Spleen (tissue), 11 donors: ENCODE results near the gene PYGO1. TPM values are rescaled to one million over a fixed set of nuclear protein-coding genes. Genes with fewer than 3 reads are reported as not detected.

Source experiments
- DNase-seq: peaks from one replicate; pipeline ENCODE4 v3.0.0-alpha.2; 2020
- H3K27ac ChIP-seq, 8 donors: fragments of 200-600 bp; sonication (generic) in 7 of 8; 1 replicate in 4 of 8; 2 replicates in 4 of 8; pipeline versions ENCODE4 v1.5.0 to v1.8.0; 2016 to 2021; ENCODE audit warnings: inconsistent platforms in 4 of 8, mild to moderate bottlenecking in 4 of 8, moderate library complexity in 1 of 8
- H3K27me3 ChIP-seq, 7 donors: fragments of 200-600 bp; sonication (generic) in 6 of 7; replicated peaks in 1 of 7; 1 replicate in 4 of 7; 2 replicates in 3 of 7; pipeline versions ENCODE4 v1.5.0 to v1.8.0; 2016 to 2021; ENCODE audit warnings: inconsistent platforms in 3 of 7, mild to moderate bottlenecking in 1 of 7
- H3K36me3 ChIP-seq, 6 donors: fragments of 200-600 bp; sonication (generic) in 5 of 6; 1 replicate in 4 of 6; 2 replicates in 2 of 6; pipeline versions ENCODE4 v1.5.0 to v1.8.0; 2016 to 2021; ENCODE audit warnings: inconsistent platforms in 2 of 6
- H3K4me1 ChIP-seq, 6 donors: fragments of 200-600 bp; sonication (generic) in 5 of 6; 1 replicate in 3 of 6; 2 replicates in 3 of 6; pipeline versions ENCODE4 v1.5.0 to v1.8.0; 2016 to 2021; ENCODE audit warnings: inconsistent platforms in 3 of 6
- H3K4me3 ChIP-seq, 8 donors: fragments of 200-600 bp; sonication (generic) in 7 of 8; 1 replicate in 4 of 8; 2 replicates in 4 of 8; pipeline versions ENCODE4 v1.5.0 to v1.8.0; 2016 to 2021; ENCODE audit warnings: inconsistent platforms in 4 of 8, mild to moderate bottlenecking in 4 of 8, moderate library complexity in 2 of 8
- H3K9me3 ChIP-seq, 8 donors: fragments of 200-600 bp; sonication (generic) in 7 of 8; 1 replicate in 4 of 8; 2 replicates in 4 of 8; pipeline versions ENCODE4 v1.5.0 to v1.8.0; 2016 to 2021; ENCODE audit warnings: inconsistent platforms in 4 of 8
- CTCF ChIP-seq, 11 experiments: fragments of 200-600 bp in 7 of 11; fragments of 450-650 bp in 4 of 11; sonication (generic) in 4 of 11; IDR thresholded peaks in 8 of 11; conservative IDR thresholded peaks in 3 of 11; 1 replicate in 7 of 11; 2 replicates in 4 of 11; pipeline versions ENCODE4 v1.4.0 to v1.8.0; 2016 to 2021; ENCODE audit warnings: antibody characterized with exemption in 11 of 11, inconsistent platforms in 4 of 11, mild to moderate bottlenecking in 1 of 11
- POLR2A ChIP-seq, 3 donors: fragments of 450-650 bp; IDR thresholded peaks; one replicate each; pipeline ENCODE4 v1.5.1; 2017; ENCODE audit warnings: antibody characterized with exemption in 3 of 3, mild to moderate bottlenecking in 1 of 3
- POLR2AphosphoS5 ChIP-seq, 3 donors: sonication (generic); formaldehyde crosslinking; IDR thresholded peaks; one replicate each; pipeline ENCODE4 v1.5.1; 2017; ENCODE audit warnings: antibody characterized with exemption in 3 of 3
- WGBS, 5 donors: extraction: QIAGEN DNeasy Blood & Tissue Kit in 3 of 5; methylation state at CpG; one replicate each; pipeline versions ENCODE4 v1.1.5 to v1.1.7; 2013 to 2018; 5-methylcytosine and 5-hydroxymethylcytosine counted together
- intact Hi-C: fragments of 100-400 bp; cut with DNase I; formaldehyde crosslinking; loops from one replicate; pipeline ENCODE4 v1.15.0; 2023; ENCODE audit warnings: low total_unique reads
- polyA plus RNA-seq, 3 donors: library from polyadenylated mRNA; stranded (reverse); fragments of 200-250 nt; gene quantifications; one replicate each; pipeline ENCODE4 v1.2.1, GENCODE V29; 2013
- total RNA-seq, 7 donors: library from RNA; depleted of rRNA in 3 of 7; stranded (reverse); fragments of >200 nt in 3 of 7; fragmentation: NEBNext Ultra II Directional in 4 of 7; extraction: Animal tissue kit (Norgen Biotek cat#: 25700) in 4 of 7; gene quantifications; one replicate each; pipeline versions ENCODE4 v1.1.0 to v1.2.1, GENCODE V29; 2016 to 2021
- donor health status: healthy with polysubstance abuse.
- donor health status: DM: no; HTN: no; CAD: no; lungs with moderate emphysema.
- donor health status: DM: no; HTN: no; CAD: no.
- donor health status: Bipolar disorder and iron deficiency.
- donor health status: healthy.
- donor health status: DM: no; HTN: no; CAD: no.
- donor health status: DM: yes; HTN: yes; CAD: no.

PYGO1 gene
- total and polyA plus RNA-seq, 10 donors: 0.11 to 1.5 (median 0.94) TPM

- no peak overlapping the region for H3K4me3 ChIP-seq
- intact Hi-C loops: no loop called here
- H3K27me3 ChIP-seq: no peaks in the 10 kb centered on the region
- no peak for TF ChIP-seq POLR2AphosphoS5 (IDR thresholded peaks at IDR 0.05)
- no peak for TF ChIP-seq POLR2A (IDR thresholded peaks at IDR 0.05)
- TF ChIP-seq CTCF (IDR thresholded peaks at IDR 0.05 in 8 of 11, conservative IDR thresholded peaks at IDR 0.05 in 3 of 11): no peak
- no peak overlapping the region for H3K27ac ChIP-seq
- H3K4me1 ChIP-seq: no peaks in the 10 kb centered on the region
- no peak for DNase-seq
- H3K9me3 ChIP-seq: no peaks in the 10 kb centered on the region
- WGBS, 5 donors: 78 to 99% (median 91%) methylated on average over 3 of the region's 3 CpGs
- no peaks in the 10 kb centered on the region for H3K36me3 ChIP-seq
Observed at GRCh38 chr15:55630858-55631257, 42.7 kb upstream of the PYGO1 start.

GRCh38 chr15:55628369-55628730 lies 40.2 kb upstream of the PYGO1 start:
- no peaks in the 10 kb centered on the region for H3K4me1 ChIP-seq
- H3K27me3 ChIP-seq: no peaks in the 10 kb centered on the region
- no peaks in the 10 kb centered on the region for H3K9me3 ChIP-seq
- no peak overlapping the region for H3K4me3 ChIP-seq
- H3K27ac ChIP-seq: no peak overlapping the region
- no peak for DNase-seq
- TF ChIP-seq CTCF (IDR thresholded peaks at IDR 0.05 in 8 of 11, conservative IDR thresholded peaks at IDR 0.05 in 3 of 11) (no peak), POLR2AphosphoS5 (IDR thresholded peaks at IDR 0.05) (no peak), POLR2A (IDR thresholded peaks at IDR 0.05) (no peak)
- intact Hi-C loops: no loop called here
- 94 to 100% (median 99%) methylated on average over 2 of the region's 2 CpGs for WGBS, 5 donors
- H3K36me3 ChIP-seq: no peaks in the 10 kb centered on the region

- intact Hi-C loops: no loop called here
Observed at GRCh38 chr15:55627730-55628368, 39.7 kb upstream of the PYGO1 start.

GRCh38 chr15:55619783-55620182 lies 31.6 kb upstream of the PYGO1 start:
- no peak for DNase-seq
- 59 to 72% (median 66%) methylated on average over 6 of the region's 6 CpGs for WGBS, 5 donors
- Histone ChIP-seq H3K27ac (no peak overlapping the region), H3K4me3 (no peak overlapping the region), H3K36me3 (no peaks in the 10 kb centered on the region), H3K4me1 (no peaks in the 10 kb centered on the region), H3K9me3 (no peaks in the 10 kb centered on the region), H3K27me3 (peaks cover 0 to 7% (median 0%) of the 10 kb centered on the region in 7 donors)
- intact Hi-C loops: no loop called here
- TF ChIP-seq POLR2A (IDR thresholded peaks at IDR 0.05): no peak
- no peak for TF ChIP-seq POLR2AphosphoS5 (IDR thresholded peaks at IDR 0.05)
- no peak for TF ChIP-seq CTCF (IDR thresholded peaks at IDR 0.05 in 8 of 11, conservative IDR thresholded peaks at IDR 0.05 in 3 of 11)

More at GRCh38 chr15:55627730-55628368, 39.7 kb upstream of the PYGO1 start:
- no peak for DNase-seq
- H3K4me3 ChIP-seq: no peak overlapping the region
- WGBS, 5 donors: 64 to 80% (median 73%) methylated on average over 7 of the region's 7 CpGs
- H3K27me3 ChIP-seq: no peaks in the 10 kb centered on the region
- no peaks in the 10 kb centered on the region for H3K36me3 ChIP-seq
- H3K9me3 ChIP-seq: no peaks in the 10 kb centered on the region
- TF ChIP-seq CTCF (IDR thresholded peaks at IDR 0.05 in 8 of 11, conservative IDR thresholded peaks at IDR 0.05 in 3 of 11) (no peak), POLR2A (IDR thresholded peaks at IDR 0.05) (no peak), POLR2AphosphoS5 (IDR thresholded peaks at IDR 0.05) (no peak)
- no peak overlapping the region for H3K27ac ChIP-seq
- no peaks in the 10 kb centered on the region for H3K4me1 ChIP-seq
